Measurements from ENCODE around the gene CPM.

CPM gene

GRCh38 chr12:68835333-68835908 lies 97.5 kb downstream of the CPM start:
- Histone ChIP-seq H3K36me3 (ENCODE audit: control insufficient read depth, insufficient read depth, low read length) (peaks cover 50% of the 10 kb centered on the region), H3K4me3 (ENCODE audit: insufficient read depth, low read depth, low read length, poor library complexity, severe bottlenecking) (no peak overlapping the region), H3K4me1 (ENCODE audit: control insufficient read depth, insufficient read depth, low read length, poor library complexity, severe bottlenecking) (no peaks in the 10 kb centered on the region), H3K27me3 (replicated peaks; ENCODE audit: control insufficient read depth, insufficient read depth, low read length, poor library complexity, severe bottlenecking) (no peaks in the 10 kb centered on the region), H3K9me3 (ENCODE audit: control insufficient read depth, low read length) (no peaks in the 10 kb centered on the region), H3K27ac (ENCODE audit: insufficient read depth, low read length, poor library complexity, severe bottlenecking) (no peak overlapping the region)
- DNase-seq, result no peak

GRCh38 chr12:68833508-68833907 lies 99.5 kb downstream of the CPM start:
- no peaks in the 10 kb centered on the region for H3K9me3 ChIP-seq (ENCODE audit: control insufficient read depth, low read length)
- H3K36me3 ChIP-seq (ENCODE audit: control insufficient read depth, insufficient read depth, low read length), result peaks cover 44% of the 10 kb centered on the region
- no peak for DNase-seq

GRCh38 chr12:68832504-68832867 lies 100.5 kb downstream of the CPM start:
- Histone ChIP-seq H3K27me3 (replicated peaks; ENCODE audit: control insufficient read depth, insufficient read depth, low read length, poor library complexity, severe bottlenecking) (no peaks in the 10 kb centered on the region), H3K9me3 (ENCODE audit: control insufficient read depth, low read length) (no peaks in the 10 kb centered on the region), H3K4me3 (ENCODE audit: insufficient read depth, low read depth, low read length, poor library complexity, severe bottlenecking) (no peak overlapping the region), H3K27ac (ENCODE audit: insufficient read depth, low read length, poor library complexity, severe bottlenecking) (no peak overlapping the region), H3K36me3 (ENCODE audit: control insufficient read depth, insufficient read depth, low read length) (peaks cover 38% of the 10 kb centered on the region), H3K4me1 (ENCODE audit: control insufficient read depth, insufficient read depth, low read length, poor library complexity, severe bottlenecking) (no peaks in the 10 kb centered on the region)
- no peak for DNase-seq

More at GRCh38 chr12:68833508-68833907, 99.5 kb downstream of the CPM start:
- H3K27ac ChIP-seq (ENCODE audit: insufficient read depth, low read length, poor library complexity, severe bottlenecking), result no peak overlapping the region
- H3K27me3 ChIP-seq (replicated peaks; ENCODE audit: control insufficient read depth, insufficient read depth, low read length, poor library complexity, severe bottlenecking), result no peaks in the 10 kb centered on the region
- H3K4me1 ChIP-seq (ENCODE audit: control insufficient read depth, insufficient read depth, low read length, poor library complexity, severe bottlenecking), result no peaks in the 10 kb centered on the region
- no peak overlapping the region for H3K4me3 ChIP-seq (ENCODE audit: insufficient read depth, low read depth, low read length, poor library complexity, severe bottlenecking)

- Histone ChIP-seq H3K4me1 (ENCODE audit: control insufficient read depth, insufficient read depth, low read length, poor library complexity, severe bottlenecking) (no peaks in the 10 kb centered on the region), H3K27ac (ENCODE audit: insufficient read depth, low read length, poor library complexity, severe bottlenecking) (no peak overlapping the region), H3K27me3 (replicated peaks; ENCODE audit: control insufficient read depth, insufficient read depth, low read length, poor library complexity, severe bottlenecking) (no peaks in the 10 kb centered on the region), H3K9me3 (ENCODE audit: control insufficient read depth, low read length) (no peaks in the 10 kb centered on the region), H3K4me3 (ENCODE audit: insufficient read depth, low read depth, low read length, poor library complexity, severe bottlenecking) (no peak overlapping the region), H3K36me3 (ENCODE audit: control insufficient read depth, insufficient read depth, low read length) (peaks cover 43% of the 10 kb centered on the region)
- no peak for DNase-seq
Measured at GRCh38 chr12:68831751-68832503, 101.0 kb downstream of the CPM start.

- Histone ChIP-seq H3K27me3 (replicated peaks; ENCODE audit: control insufficient read depth, insufficient read depth, low read length, poor library complexity, severe bottlenecking) (no peaks in the 10 kb centered on the region), H3K9me3 (ENCODE audit: control insufficient read depth, low read length) (no peaks in the 10 kb centered on the region), H3K27ac (ENCODE audit: insufficient read depth, low read length, poor library complexity, severe bottlenecking) (no peak overlapping the region), H3K4me1 (ENCODE audit: control insufficient read depth, insufficient read depth, low read length, poor library complexity, severe bottlenecking) (no peaks in the 10 kb centered on the region), H3K36me3 (ENCODE audit: control insufficient read depth, insufficient read depth, low read length) (peaks cover 45% of the 10 kb centered on the region), H3K4me3 (ENCODE audit: insufficient read depth, low read depth, low read length, poor library complexity, severe bottlenecking) (no peak overlapping the region)
- no peak for DNase-seq
Measured at GRCh38 chr12:68831272-68831671, 101.7 kb downstream of the CPM start.

GRCh38 chr12:68828672-68829068 lies 104.3 kb downstream of the CPM start:
- H3K27ac ChIP-seq (ENCODE audit: insufficient read depth, low read length, poor library complexity, severe bottlenecking), result no peak overlapping the region
- H3K9me3 ChIP-seq (ENCODE audit: control insufficient read depth, low read length), result no peaks in the 10 kb centered on the region
- peaks cover 47% of the 10 kb centered on the region for H3K36me3 ChIP-seq (ENCODE audit: control insufficient read depth, insufficient read depth, low read length)
- no peak for DNase-seq
- H3K27me3 ChIP-seq (replicated peaks; ENCODE audit: control insufficient read depth, insufficient read depth, low read length, poor library complexity, severe bottlenecking), result no peaks in the 10 kb centered on the region
- no peaks in the 10 kb centered on the region for H3K4me1 ChIP-seq (ENCODE audit: control insufficient read depth, insufficient read depth, low read length, poor library complexity, severe bottlenecking)
- H3K4me3 ChIP-seq (ENCODE audit: insufficient read depth, low read depth, low read length, poor library complexity, severe bottlenecking), result no peak overlapping the region

- Histone ChIP-seq H3K4me3 (ENCODE audit: insufficient read depth, low read depth, low read length, poor library complexity, severe bottlenecking) (no peak overlapping the region), H3K36me3 (ENCODE audit: control insufficient read depth, insufficient read depth, low read length) (peaks cover 53% of the 10 kb centered on the region)
Measured at GRCh38 chr12:68827895-68828671, 104.9 kb downstream of the CPM start.

GRCh38 chr12:68825569-68826217 lies 107.3 kb downstream of the CPM start:
- Histone ChIP-seq H3K4me1 (ENCODE audit: control insufficient read depth, insufficient read depth, low read length, poor library complexity, severe bottlenecking) (no peaks in the 10 kb centered on the region), H3K4me3 (ENCODE audit: insufficient read depth, low read depth, low read length, poor library complexity, severe bottlenecking) (no peak overlapping the region), H3K9me3 (ENCODE audit: control insufficient read depth, low read length) (no peaks in the 10 kb centered on the region), H3K27ac (ENCODE audit: insufficient read depth, low read length, poor library complexity, severe bottlenecking) (no peak overlapping the region), H3K27me3 (replicated peaks; ENCODE audit: control insufficient read depth, insufficient read depth, low read length, poor library complexity, severe bottlenecking) (no peaks in the 10 kb centered on the region), H3K36me3 (ENCODE audit: control insufficient read depth, insufficient read depth, low read length) (peaks cover 41% of the 10 kb centered on the region)
- DNase-seq, result no peak

More at GRCh38 chr12:68827895-68828671, 104.9 kb downstream of the CPM start:
- DNase-seq, result no peak
- no peaks in the 10 kb centered on the region for H3K9me3 ChIP-seq (ENCODE audit: control insufficient read depth, low read length)
- no peaks in the 10 kb centered on the region for H3K27me3 ChIP-seq (replicated peaks; ENCODE audit: control insufficient read depth, insufficient read depth, low read length, poor library complexity, severe bottlenecking)
- H3K4me1 ChIP-seq (ENCODE audit: control insufficient read depth, insufficient read depth, low read length, poor library complexity, severe bottlenecking), result no peaks in the 10 kb centered on the region
- no peak overlapping the region for H3K27ac ChIP-seq (ENCODE audit: insufficient read depth, low read length, poor library complexity, severe bottlenecking)

GRCh38 chr12:68824597-68825250 lies 108.2 kb downstream of the CPM start:
- H3K27ac ChIP-seq (ENCODE audit: insufficient read depth, low read length, poor library complexity, severe bottlenecking), result no peak overlapping the region
- no peaks in the 10 kb centered on the region for H3K4me1 ChIP-seq (ENCODE audit: control insufficient read depth, insufficient read depth, low read length, poor library complexity, severe bottlenecking)
- no peak overlapping the region for H3K4me3 ChIP-seq (ENCODE audit: insufficient read depth, low read depth, low read length, poor library complexity, severe bottlenecking)
- peaks cover 46% of the 10 kb centered on the region for H3K36me3 ChIP-seq (ENCODE audit: control insufficient read depth, insufficient read depth, low read length)
- no peaks in the 10 kb centered on the region for H3K9me3 ChIP-seq (ENCODE audit: control insufficient read depth, low read length)
- no peaks in the 10 kb centered on the region for H3K27me3 ChIP-seq (replicated peaks; ENCODE audit: control insufficient read depth, insufficient read depth, low read length, poor library complexity, severe bottlenecking)
- DNase-seq, result no peak

Data from effector memory CD4-positive, alpha-beta T cell (primary cell).